ENCODE measurements around the gene SLC12A7.
A peak's percentile ranks its signal among the peaks of the same experiment; 100 is the strongest.

SLC12A7 gene

DNA sequence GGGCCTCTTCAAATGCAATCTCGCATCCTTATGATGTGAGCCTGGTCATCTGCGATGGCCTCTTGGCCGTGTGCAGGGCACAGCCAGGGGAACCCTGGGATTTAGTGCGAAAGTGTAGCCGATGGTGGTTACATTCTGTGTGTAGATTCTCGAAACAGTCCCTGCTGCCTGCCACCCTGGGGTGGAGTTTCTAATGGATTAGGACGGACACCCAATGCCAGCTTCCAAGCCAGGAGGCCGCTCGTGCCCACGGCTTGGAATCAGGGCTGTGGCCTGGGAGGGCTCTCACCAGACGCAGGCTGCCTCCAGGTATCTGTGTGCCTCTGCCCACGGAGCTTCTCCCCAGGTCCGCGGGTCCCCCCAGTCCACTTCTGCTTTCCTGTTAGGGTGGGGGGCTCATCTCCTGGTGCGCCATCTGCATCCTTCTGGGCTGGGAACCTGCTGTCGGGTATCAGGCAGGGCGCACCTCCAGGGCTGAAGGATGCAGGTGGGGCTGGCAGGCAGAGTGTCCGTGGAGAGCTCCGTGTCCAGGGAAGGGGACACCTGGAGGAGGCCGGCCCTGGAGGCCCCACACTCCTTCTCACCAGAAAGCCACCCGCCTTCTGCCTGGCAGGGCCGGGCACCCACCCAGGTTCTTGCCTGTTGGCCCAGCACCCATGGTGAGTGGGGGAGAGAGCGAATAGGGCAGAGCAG lies 3.4 kb upstream of the SLC12A7 start:
- no peaks in the 10 kb centered on the region for H3K9me3 Mint-ChIP-seq
- DNase-seq (ENCODE audit: low spot score) = no peak
- H3K36me3 Mint-ChIP-seq (ENCODE audit: low read depth) = peaks cover 2% of the 10 kb centered on the region
- no peak overlapping the region for H3K4me3 Mint-ChIP-seq
- H3K4me1 Mint-ChIP-seq (ENCODE audit: low read depth) = peaks cover 3% of the 10 kb centered on the region
- no peak overlapping the region for H3K27ac Mint-ChIP-seq
- H3K27me3 Mint-ChIP-seq (ENCODE audit: low read depth) = peaks cover 6% of the 10 kb centered on the region

DNA sequence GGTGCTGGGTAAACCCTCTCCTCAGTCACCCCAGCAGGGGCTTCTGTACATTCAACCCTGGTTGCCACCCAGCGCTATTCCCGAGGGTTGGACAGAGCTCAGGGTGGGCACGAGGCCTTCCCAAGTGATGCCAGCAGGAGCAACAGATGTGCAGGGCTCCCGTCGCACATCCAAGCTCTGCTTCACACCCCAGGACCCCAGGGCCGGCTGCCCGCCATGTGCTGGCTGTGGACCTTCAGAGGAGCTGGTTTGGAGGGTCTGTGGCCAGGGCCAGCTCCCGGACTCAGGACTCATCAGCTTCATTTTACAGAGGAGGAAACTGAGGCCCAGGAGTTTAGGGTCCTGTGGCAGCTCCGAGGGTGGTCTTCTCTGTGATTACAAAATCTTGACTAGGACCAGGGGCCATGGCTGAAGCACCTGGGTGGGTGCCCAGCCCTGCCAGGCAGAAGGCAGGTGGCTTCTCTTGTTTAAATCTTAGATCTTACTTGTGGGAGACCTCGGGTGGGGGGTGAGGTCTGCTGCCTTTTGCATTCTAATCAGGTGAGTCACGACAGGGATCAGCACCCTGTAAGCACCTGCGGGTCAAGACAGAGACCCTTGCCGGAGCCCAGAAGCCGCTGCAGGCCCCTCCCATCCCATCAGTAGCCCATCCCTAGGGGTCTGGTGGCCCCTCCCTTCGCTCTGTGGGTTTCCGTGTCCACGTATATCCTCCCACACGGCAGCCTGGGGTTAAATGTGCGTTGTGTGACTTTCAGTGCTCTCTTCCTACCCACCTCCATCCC lies 2.1 kb upstream of the SLC12A7 start:
- H3K36me3 Mint-ChIP-seq (ENCODE audit: low read depth) = peaks cover 9% of the 10 kb centered on the region
- no peak overlapping the region for H3K27ac Mint-ChIP-seq
- no peaks in the 10 kb centered on the region for H3K9me3 Mint-ChIP-seq
- H3K4me1 Mint-ChIP-seq (ENCODE audit: low read depth) = peaks cover 11% of the 10 kb centered on the region
- H3K27me3 Mint-ChIP-seq (ENCODE audit: low read depth) = peaks cover 6% of the 10 kb centered on the region
- no peak overlapping the region for H3K4me3 Mint-ChIP-seq
- no peak for DNase-seq (ENCODE audit: low spot score)

DNA sequence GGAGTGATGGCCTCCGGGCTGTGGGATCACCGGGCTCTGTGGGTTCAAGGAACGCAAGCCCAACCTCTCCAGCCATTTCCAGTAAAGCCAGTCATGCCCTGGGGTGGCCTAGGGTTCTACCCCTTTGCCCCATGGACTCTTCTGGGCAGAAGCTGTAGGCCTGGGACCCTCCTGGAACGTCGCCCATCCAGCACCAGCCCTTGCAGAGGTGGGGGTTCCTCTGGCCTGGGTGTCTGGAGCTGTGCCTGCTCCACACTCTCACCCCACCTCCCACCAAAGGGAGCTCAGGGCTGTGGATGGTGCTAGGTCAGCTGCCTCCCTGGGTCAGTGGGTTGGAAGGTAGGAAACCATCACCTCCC lies 1.4 kb upstream of the SLC12A7 start:
- no peak for DNase-seq (ENCODE audit: low spot score)
- Mint-ChIP-seq H3K27me3 (ENCODE audit: low read depth) (peaks cover 6% of the 10 kb centered on the region), H3K4me1 (ENCODE audit: low read depth) (peaks cover 15% of the 10 kb centered on the region), H3K9me3 (no peaks in the 10 kb centered on the region), H3K36me3 (ENCODE audit: low read depth) (peaks cover 10% of the 10 kb centered on the region), H3K4me3 (peak overlapping the region; percentile 55), H3K27ac (no peak overlapping the region)

DNA sequence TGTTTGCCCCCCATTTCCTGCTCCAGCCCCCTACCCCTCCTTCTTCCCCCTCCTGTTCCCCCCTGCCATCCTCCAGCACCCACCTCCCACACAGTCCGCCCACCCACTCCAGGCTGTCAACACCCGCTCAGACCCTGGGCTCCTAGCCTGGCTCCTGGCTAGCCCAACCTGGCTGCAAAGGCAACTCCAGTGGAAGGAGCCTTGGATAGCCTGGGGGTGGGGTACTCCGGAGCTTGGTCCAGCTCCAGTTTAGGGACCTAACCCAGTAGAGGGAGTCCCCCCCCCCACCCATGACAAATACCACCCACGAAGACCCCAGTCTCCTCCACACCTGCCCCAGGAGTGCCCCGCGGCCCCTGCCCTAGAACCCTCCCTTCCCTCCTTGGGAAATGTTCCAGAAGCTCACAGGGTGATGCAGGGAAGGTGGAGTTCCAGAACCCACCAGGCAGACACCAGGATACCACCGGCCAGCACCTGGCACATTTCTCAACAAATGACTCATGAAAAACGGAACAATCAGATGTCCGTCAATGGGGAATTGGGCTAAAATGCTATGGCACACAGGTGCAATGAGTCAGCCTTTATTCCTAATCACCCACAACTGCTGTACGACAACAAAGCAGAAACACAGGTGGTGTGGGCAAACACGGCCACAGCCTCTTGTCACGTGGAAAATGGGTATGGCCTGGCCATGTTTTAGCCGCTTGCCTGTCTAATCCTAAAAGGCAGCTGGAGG lies 901 bp upstream of the SLC12A7 start:
- peaks cover 18% of the 10 kb centered on the region for H3K4me1 Mint-ChIP-seq (ENCODE audit: low read depth)
- peaks cover 6% of the 10 kb centered on the region for H3K27me3 Mint-ChIP-seq (ENCODE audit: low read depth)
- H3K4me3 Mint-ChIP-seq = peak overlapping the region; percentile 55
- no peak for DNase-seq (ENCODE audit: low spot score)
- no peaks in the 10 kb centered on the region for H3K9me3 Mint-ChIP-seq
- no peak overlapping the region for H3K27ac Mint-ChIP-seq
- peaks cover 13% of the 10 kb centered on the region for H3K36me3 Mint-ChIP-seq (ENCODE audit: low read depth)

DNA sequence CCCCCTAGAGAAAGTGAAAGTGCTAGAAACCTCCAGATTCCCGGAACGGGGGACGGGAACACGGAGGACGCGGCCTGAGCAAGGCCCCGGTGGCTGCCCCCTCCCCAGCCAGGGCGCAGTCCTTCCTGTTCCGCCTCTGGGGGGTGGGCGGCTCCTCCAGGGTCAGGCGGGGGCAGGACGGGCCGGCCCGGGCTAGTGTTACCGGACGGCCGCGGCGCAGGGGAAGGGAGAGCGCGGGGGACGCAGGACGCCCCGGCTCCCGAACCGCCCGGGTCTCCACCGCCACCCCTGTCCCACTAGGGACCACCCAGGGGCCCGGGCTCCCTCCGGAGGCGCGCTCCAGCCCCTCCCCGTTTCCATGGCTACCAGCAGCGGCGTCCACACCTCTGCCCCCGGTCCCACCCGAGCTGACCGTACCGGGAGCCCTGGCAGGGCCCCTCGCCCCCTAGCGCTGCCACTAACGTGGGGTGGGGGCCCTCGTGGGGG lies 579 bp downstream of the SLC12A7 start:
- no peak for DNase-seq (ENCODE audit: low spot score)
- peaks cover 32% of the 10 kb centered on the region for H3K4me1 Mint-ChIP-seq (ENCODE audit: low read depth)
- H3K27me3 Mint-ChIP-seq (ENCODE audit: low read depth) = peaks cover 3% of the 10 kb centered on the region
- peak overlapping the region; percentile 81 for H3K27ac Mint-ChIP-seq
- H3K4me3 Mint-ChIP-seq = peak overlapping the region; percentile 91
- peaks cover 26% of the 10 kb centered on the region for H3K36me3 Mint-ChIP-seq (ENCODE audit: low read depth)
- H3K9me3 Mint-ChIP-seq = no peaks in the 10 kb centered on the region

DNA sequence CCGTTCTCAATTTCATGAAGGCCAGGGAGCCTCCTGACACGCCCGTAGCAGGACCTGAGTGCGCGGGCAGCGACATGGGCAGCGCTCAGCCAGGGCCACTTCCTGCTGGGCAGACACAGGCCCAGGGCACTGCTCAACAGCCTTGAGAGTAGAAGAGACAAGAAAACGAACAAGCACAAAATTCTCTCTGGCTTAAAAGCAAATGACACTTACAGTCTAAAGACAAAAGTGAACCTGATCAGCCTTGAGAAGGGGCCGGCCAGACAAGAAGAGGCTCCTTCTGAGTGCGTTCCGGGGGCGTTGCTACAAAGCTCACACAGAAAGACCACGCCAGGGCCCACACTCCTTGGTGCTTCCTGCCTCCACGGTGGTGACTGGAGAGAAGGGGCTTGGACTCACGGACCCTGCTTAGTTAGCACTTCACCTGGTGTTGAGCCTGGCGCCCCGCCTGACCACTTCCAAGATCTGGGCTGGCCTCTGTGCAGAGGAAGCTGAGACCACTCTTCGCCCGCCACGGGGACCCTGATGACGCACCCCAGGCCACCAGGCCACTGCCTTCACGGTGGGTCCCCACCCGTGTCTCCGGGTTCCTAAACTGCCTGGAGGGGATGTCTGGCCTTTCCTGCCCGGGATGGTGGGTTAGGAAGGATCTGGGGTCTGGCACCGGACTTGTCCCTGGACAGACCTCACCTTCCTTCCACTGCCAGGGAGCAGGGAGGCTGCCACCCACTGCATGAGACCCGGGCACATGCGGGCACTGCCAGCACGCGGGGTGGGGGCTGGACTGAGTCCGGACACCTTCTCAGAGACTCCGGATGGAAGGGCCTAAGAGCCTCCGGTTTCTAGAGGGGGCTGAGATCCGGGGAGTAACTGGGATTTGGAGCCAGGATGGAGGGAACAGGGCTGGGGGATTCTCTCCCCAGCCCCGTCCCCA lies 1.3 kb downstream of the SLC12A7 start:
- DNase-seq (ENCODE audit: low spot score) = no peak
- H3K4me3 Mint-ChIP-seq = peak overlapping the region; percentile 91
- H3K4me1 Mint-ChIP-seq (ENCODE audit: low read depth) = peaks cover 38% of the 10 kb centered on the region
- no peaks in the 10 kb centered on the region for H3K9me3 Mint-ChIP-seq
- H3K36me3 Mint-ChIP-seq (ENCODE audit: low read depth) = peaks cover 29% of the 10 kb centered on the region
- peaks cover 3% of the 10 kb centered on the region for H3K27me3 Mint-ChIP-seq (ENCODE audit: low read depth)
- H3K27ac Mint-ChIP-seq = peak overlapping the region; percentile 81

DNA sequence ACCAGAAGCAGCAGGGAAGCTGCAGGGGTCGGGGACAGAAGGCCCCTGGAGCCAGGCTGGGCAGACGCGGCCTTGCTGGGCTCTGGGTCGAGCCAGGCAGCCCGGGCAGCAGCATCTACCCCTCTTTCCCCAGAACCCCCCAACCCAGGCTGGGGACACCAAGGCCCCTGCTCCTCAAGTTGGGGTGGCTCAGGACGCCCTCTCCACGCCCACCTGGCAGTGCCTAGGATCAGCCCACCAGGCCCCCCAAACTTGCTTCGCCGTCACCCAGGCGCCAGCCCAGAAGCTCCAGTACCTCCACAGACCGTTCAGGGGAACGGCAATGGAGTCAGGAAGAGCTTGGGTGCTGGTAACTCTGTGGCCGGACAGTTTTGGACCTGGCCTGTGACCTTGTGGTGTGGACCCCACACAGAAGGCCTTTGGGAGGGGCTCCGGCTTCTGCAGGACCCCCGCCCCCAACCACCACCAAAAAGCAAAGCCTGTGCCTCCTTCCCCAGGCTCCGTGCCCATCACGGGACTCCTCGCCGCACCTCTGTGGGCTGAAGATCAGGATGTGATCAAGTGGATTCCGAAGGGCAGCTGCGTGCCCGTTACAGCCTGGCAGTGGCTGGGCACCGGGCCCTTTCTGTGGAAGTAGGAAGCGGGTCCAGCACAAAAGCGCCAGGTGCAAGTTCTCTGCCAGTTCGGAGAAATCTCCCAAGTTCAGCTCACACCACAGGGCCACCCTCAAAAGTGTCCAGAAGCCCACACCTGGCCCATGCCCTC lies 2.1 kb downstream of the SLC12A7 start:
- no peak for DNase-seq (ENCODE audit: low spot score)
- Mint-ChIP-seq H3K9me3 (no peaks in the 10 kb centered on the region), H3K4me1 (ENCODE audit: low read depth) (peaks cover 43% of the 10 kb centered on the region), H3K27ac (peak overlapping the region; percentile 63), H3K4me3 (peak overlapping the region; percentile 91), H3K36me3 (ENCODE audit: low read depth) (peaks cover 29% of the 10 kb centered on the region), H3K27me3 (ENCODE audit: low read depth) (peaks cover 1% of the 10 kb centered on the region)

DNA sequence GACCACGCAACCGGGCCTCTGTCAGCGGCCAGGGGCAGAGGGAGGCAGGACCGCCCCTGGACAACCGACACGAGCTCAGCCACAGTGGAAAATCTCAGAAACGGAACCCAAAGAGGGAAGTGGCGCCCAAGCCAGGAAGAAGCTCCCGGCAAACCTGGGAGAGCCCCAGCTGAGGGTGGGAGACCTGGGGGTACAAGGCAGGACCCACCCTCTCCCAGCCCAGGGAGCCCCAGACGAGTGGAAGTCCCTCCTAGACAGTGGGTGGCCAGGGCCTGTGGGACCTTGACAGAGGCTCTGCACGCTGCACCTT lies 3.0 kb downstream of the SLC12A7 start:
- peaks cover 48% of the 10 kb centered on the region for H3K4me1 Mint-ChIP-seq (ENCODE audit: low read depth)

DNA sequence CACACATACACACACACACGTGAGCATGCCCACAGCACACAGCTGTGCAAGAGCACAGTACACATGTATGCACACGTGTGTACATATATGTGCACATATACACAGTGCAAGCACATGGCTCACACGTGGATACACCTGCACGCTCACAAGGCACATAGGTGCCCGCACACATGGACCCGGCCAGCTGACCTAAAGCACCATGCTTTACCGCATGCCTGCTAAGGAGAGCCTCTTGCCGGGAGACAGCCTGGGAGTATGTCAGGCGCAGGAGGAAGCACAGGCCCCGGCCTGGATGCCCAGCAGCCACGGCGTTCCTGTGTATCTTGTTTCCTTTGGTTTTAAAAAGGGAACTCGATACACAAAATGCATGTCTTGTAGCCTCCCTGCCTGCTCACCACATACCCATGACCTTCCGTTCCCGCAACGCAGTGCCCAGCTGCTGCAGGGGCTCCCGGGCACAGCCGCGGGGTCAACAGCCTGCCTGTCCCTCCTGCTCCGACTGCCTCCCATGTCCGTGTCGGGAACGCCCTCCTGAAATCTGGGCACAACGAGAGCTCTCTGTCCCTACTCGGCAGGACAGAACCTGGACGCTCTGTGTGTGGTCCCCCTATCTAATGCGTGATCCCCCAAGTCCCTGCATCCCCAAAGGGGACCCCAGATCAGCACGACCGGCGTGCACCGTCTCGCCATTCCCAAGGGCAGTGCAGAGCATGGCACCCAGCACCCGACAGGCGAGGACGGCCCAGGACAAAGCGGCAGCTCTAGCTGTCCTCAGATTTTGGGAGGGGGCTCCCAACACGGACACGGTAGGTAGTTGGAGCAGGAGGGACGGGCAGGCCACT lies 3.6 kb downstream of the SLC12A7 start:
- H3K4me1 Mint-ChIP-seq (ENCODE audit: low read depth) = peaks cover 54% of the 10 kb centered on the region
- H3K27me3 Mint-ChIP-seq (ENCODE audit: low read depth) = no peaks in the 10 kb centered on the region
- H3K9me3 Mint-ChIP-seq = no peaks in the 10 kb centered on the region
- peaks cover 38% of the 10 kb centered on the region for H3K36me3 Mint-ChIP-seq (ENCODE audit: low read depth)
- H3K4me3 Mint-ChIP-seq = peak overlapping the region; percentile 77
- H3K27ac Mint-ChIP-seq = peak overlapping the region; percentile 90
- DNase-seq (ENCODE audit: low spot score) = no peak

More for the DNA sequence above, 3.0 kb downstream of the SLC12A7 start:
- no peaks in the 10 kb centered on the region for H3K9me3 Mint-ChIP-seq
- H3K27ac Mint-ChIP-seq = peak overlapping the region; percentile 67
- DNase-seq (ENCODE audit: low spot score) = no peak
- peaks cover 32% of the 10 kb centered on the region for H3K36me3 Mint-ChIP-seq (ENCODE audit: low read depth)
- peak overlapping the region; percentile 77 for H3K4me3 Mint-ChIP-seq
- H3K27me3 Mint-ChIP-seq (ENCODE audit: low read depth) = no peaks in the 10 kb centered on the region

DNA sequence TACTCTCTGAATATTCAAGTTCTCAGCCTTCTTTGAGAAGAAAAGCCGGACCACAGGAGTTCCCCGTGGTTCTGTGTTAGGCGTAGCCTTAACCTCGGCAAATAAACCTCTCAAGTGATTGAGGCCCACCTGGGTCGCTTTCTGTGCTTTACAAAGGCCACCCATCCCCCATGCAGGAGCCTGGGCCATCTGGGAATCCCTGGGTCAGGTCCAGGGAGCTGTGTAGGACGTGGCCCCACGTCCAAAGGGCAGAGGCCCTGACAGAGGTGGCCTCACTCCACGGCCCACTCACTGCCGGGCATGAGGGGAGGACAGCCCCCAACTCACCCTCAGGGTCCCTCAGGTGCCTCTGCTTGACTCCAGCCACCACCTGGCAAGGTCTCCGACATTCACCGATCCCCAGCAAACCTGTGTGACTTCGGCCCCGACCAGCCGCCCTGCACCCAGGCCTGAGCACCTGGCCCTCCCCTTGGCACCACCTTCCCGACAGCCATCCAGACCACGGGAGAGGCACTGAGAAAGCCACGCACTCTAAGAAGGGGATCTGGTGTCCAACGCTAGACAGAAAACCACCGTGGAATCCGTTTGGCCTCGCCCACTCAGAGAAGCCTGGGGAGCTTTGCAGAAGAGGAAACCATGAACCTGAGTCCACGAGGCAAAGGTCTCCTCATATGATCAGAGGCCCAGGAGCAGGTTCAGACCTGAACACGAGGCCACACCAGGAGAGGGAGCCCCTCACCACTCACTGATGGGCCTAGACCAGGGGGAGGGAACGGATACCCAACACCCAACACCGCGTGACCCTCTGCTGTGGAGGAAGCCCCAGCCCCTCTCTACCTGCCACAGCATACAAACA lies 4.5 kb downstream of the SLC12A7 start:
- H3K4me3 Mint-ChIP-seq = peak overlapping the region; percentile 77
- H3K27ac Mint-ChIP-seq = peak overlapping the region; percentile 90
- H3K4me1 Mint-ChIP-seq (ENCODE audit: low read depth) = peaks cover 56% of the 10 kb centered on the region
- no peaks in the 10 kb centered on the region for H3K27me3 Mint-ChIP-seq (ENCODE audit: low read depth)
- peaks cover 40% of the 10 kb centered on the region for H3K36me3 Mint-ChIP-seq (ENCODE audit: low read depth)
- H3K9me3 Mint-ChIP-seq = no peaks in the 10 kb centered on the region
- no peak for DNase-seq (ENCODE audit: low spot score)

DNA sequence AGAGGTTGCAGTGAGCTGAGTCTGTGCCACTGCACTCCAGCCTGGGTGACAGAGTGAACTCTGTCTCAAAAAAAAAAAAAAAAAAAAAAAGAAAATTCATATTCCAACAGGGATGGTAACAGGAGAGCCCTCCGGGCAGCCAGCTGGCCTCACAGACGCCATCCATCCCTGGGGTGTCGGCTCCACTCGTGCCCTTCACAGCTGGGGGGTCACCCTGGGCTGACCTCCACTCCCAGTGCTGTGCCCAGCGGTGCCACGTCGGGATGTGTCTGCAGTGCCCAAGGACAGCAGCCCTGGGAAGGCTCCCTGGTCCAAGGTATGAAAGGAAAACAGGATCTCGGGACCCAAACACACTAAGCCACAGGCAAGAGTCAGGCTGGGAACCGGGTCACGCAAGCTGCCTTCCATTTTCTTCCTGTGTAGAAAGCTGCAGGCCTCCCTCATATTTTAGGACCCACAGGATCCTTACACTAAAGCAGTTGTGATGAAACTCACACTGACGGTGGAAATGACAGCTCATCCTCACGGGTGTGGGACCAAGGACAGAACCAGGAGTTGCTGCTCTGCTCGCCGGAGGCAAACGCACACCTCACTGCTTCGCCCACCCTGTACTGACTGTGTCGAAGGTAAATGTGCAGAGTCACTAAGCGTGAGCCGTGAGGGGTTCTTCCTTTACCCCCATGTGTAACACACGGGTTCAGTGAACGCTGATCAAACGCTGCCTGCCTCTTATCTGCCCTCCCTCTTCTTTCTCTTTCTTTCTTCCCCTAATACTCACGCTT lies 5.3 kb downstream of the SLC12A7 start:
- DNase-seq (ENCODE audit: low spot score) = peak; percentile 29
- H3K27ac Mint-ChIP-seq = peak overlapping the region; percentile 94
- peaks cover 40% of the 10 kb centered on the region for H3K36me3 Mint-ChIP-seq (ENCODE audit: low read depth)
- no peaks in the 10 kb centered on the region for H3K27me3 Mint-ChIP-seq (ENCODE audit: low read depth)
- peak overlapping the region; percentile 81 for H3K4me3 Mint-ChIP-seq
- no peaks in the 10 kb centered on the region for H3K9me3 Mint-ChIP-seq
- H3K4me1 Mint-ChIP-seq (ENCODE audit: low read depth) = peaks cover 58% of the 10 kb centered on the region

Measured in T-helper 2 cell treated with Interferon-gamma antibody and Interleukin-4, amounts not matched to agents 5 μg/mL and 100 μg/mL, for 36 hours (primary cell).